Bronchial epithelial cell (primary cell): ENCODE data around the gene CNTF. TPM values are rescaled to one million over a fixed set of nuclear protein-coding genes. Genes with fewer than 3 reads are reported as not detected.

ENCODE experiments used
- DNase-seq: peaks from one replicate; pipeline ENCODE4 v3.0.0-alpha.2; 2010; ENCODE audit warnings: low read depth
- FAIRE-seq: peaks from 2 replicates; lab custom pipeline; 2011; peaks lifted over from hg19 to GRCh38; lab: Jason Lieb, UNC
- H3K27me3 ChIP-seq: 2 replicates; pipeline ENCODE4 v1.5.1; 2011; ENCODE audit warnings: low read length; ENCODE audit not compliant: control insufficient read depth, insufficient read depth
- H3K36me3 ChIP-seq: 2 replicates; pipeline ENCODE4 v1.5.1; 2011; ENCODE audit warnings: low read length; ENCODE audit not compliant: control insufficient read depth, insufficient read depth
- H3K4me3 ChIP-seq: 2 replicates; pipeline ENCODE4 v1.5.1; 2011; ENCODE audit warnings: mild to moderate bottlenecking, low read depth, low read length, control low read depth
- CTCF ChIP-seq: IDR thresholded peaks from 2 replicates; pipeline ENCODE4 v1.5.1; 2011; ENCODE audit warnings: mild to moderate bottlenecking, moderate library complexity, low read length, control low read depth, inconsistent platforms; ENCODE audit not compliant: insufficient read depth, severe bottlenecking
- total RNA-seq: library from RNA; depleted of rRNA; stranded (reverse); fragments of >200 nt; gene quantifications from 2 replicates; pipeline ENCODE4 v1.2.1, GENCODE V29; 2014

The CNTF gene
- total RNA-seq, 1 donor from 2014 or later, result 2.4 TPM

- FAIRE-seq, result no peak
- Histone ChIP-seq H3K36me3 (no peaks in the 10 kb centered on the region), H3K27me3 (no peaks in the 10 kb centered on the region), H3K4me3 (no peak overlapping the region)
- no peak for DNase-seq
- no peak for TF ChIP-seq CTCF
Observed at GRCh38 chr11:58597486-58598144, 24.9 kb upstream of the CNTF start.

- Histone ChIP-seq H3K36me3 (no peaks in the 10 kb centered on the region), H3K4me3 (no peak overlapping the region), H3K27me3 (no peaks in the 10 kb centered on the region)
- no peak for TF ChIP-seq CTCF
- FAIRE-seq (no peak), DNase-seq (no peak)
Observed at GRCh38 chr11:58600510-58600909, 22.0 kb upstream of the CNTF start.

- no peak for FAIRE-seq
- H3K4me3 ChIP-seq, result no peak overlapping the region
- TF ChIP-seq CTCF, result no peak
Observed at GRCh38 chr11:58606930-58607714, 15.3 kb upstream of the CNTF start.

GRCh38 chr11:58608331-58608730, 14.1 kb upstream of the CNTF start:
- FAIRE-seq (no peak), DNase-seq (no peak)

More at GRCh38 chr11:58606930-58607714, 15.3 kb upstream of the CNTF start:
- Histone ChIP-seq H3K27me3 (no peaks in the 10 kb centered on the region), H3K36me3 (peaks cover 4% of the 10 kb centered on the region)
- no peak for DNase-seq

GRCh38 chr11:58609723-58610122, 12.7 kb upstream of the CNTF start:
- TF ChIP-seq CTCF, result no peak
- Histone ChIP-seq H3K27me3 (no peaks in the 10 kb centered on the region), H3K36me3 (peaks cover 11% of the 10 kb centered on the region), H3K4me3 (no peak overlapping the region)
- DNase-seq (no peak), FAIRE-seq (no peak)

More at GRCh38 chr11:58608331-58608730, 14.1 kb upstream of the CNTF start:
- Histone ChIP-seq H3K4me3 (no peak overlapping the region), H3K36me3 (peaks cover 9% of the 10 kb centered on the region), H3K27me3 (no peaks in the 10 kb centered on the region)
- TF ChIP-seq CTCF, result no peak
